Suprapubic skin (tissue), 4 donors: Measurements from ENCODE around the gene BTG4.

Experiments
- EP300 ChIP-seq: sonication (generic); formaldehyde crosslinking; IDR thresholded peaks from one replicate; pipeline ENCODE4 v1.6.1; 2017; ENCODE audit warnings: antibody characterized with exemption
- POLR2A ChIP-seq, 2 donors: fragments of 450-650 bp; IDR thresholded peaks; one replicate each; pipeline ENCODE4 v1.6.1; 2017; ENCODE audit warnings: antibody characterized with exemption in 2 of 2, mild to moderate bottlenecking in 2 of 2, moderate library complexity in 2 of 2
- POLR2AphosphoS5 ChIP-seq, 3 donors: sonication (generic); formaldehyde crosslinking; IDR thresholded peaks; one replicate each; pipeline ENCODE4 v1.6.1; 2017; ENCODE audit warnings: antibody characterized with exemption in 3 of 3
- TF ChIP-seq, protein P1 (sequence below), 2 donors: fragments of 200-600 bp in 1 of 2; fragments of 450-650 bp in 1 of 2; sonication (generic) in 1 of 2; IDR thresholded peaks; one replicate each; pipeline ENCODE4 v1.5.1; 2016 to 2019; ENCODE audit warnings: antibody characterized with exemption in 2 of 2, mild to moderate bottlenecking in 1 of 2, moderate library complexity in 1 of 2

DNA sequence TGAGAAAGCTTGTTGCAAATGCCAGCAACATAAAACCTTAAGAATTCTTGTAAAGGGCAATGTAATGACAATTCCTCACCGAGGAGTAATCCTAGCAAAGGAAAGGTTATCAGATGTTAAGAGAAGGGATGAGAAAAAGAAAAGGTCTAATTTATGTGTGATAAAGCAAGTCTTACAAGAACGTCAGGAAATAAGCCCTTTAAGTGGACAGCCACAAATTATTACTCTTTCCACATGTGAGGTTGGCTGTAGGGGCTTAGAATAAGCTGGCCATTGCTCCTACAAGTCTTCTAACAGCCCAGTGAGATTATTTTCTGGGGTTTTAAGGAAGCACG lies 37.6 kb upstream of the BTG4 start:
- TF ChIP-seq, protein P1, sequence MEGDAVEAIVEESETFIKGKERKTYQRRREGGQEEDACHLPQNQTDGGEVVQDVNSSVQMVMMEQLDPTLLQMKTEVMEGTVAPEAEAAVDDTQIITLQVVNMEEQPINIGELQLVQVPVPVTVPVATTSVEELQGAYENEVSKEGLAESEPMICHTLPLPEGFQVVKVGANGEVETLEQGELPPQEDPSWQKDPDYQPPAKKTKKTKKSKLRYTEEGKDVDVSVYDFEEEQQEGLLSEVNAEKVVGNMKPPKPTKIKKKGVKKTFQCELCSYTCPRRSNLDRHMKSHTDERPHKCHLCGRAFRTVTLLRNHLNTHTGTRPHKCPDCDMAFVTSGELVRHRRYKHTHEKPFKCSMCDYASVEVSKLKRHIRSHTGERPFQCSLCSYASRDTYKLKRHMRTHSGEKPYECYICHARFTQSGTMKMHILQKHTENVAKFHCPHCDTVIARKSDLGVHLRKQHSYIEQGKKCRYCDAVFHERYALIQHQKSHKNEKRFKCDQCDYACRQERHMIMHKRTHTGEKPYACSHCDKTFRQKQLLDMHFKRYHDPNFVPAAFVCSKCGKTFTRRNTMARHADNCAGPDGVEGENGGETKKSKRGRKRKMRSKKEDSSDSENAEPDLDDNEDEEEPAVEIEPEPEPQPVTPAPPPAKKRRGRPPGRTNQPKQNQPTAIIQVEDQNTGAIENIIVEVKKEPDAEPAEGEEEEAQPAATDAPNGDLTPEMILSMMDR (IDR thresholded peaks at IDR 0.05), result no peak
- TF ChIP-seq POLR2AphosphoS5 (IDR thresholded peaks at IDR 0.05) (no peak), POLR2A (IDR thresholded peaks at IDR 0.05) (no peak), EP300 (no peak)
